ENCODE measurements around the gene TRIM29. TPM values are rescaled to one million over a fixed set of nuclear protein-coding genes. Genes with fewer than 3 reads are reported as not detected.

The TRIM29 gene
- total RNA-seq, 1 experiment from 2014 or later, result 2.1 TPM

- Mint-ChIP-seq H3K36me3 (ENCODE audit: insufficient read depth, unreplicated experiment) (peaks cover 5% of the 10 kb centered on the region), H3K4me3 (ENCODE audit: low read depth, unreplicated experiment) (no peak overlapping the region), H3K27ac (ENCODE audit: unreplicated experiment) (no peak overlapping the region), H3K27me3 (ENCODE audit: unreplicated experiment) (no peaks in the 10 kb centered on the region), H3K9me3 (ENCODE audit: low read depth, unreplicated experiment) (no peaks in the 10 kb centered on the region), H3K4me1 (ENCODE audit: low read depth, unreplicated experiment) (peaks cover 51% of the 10 kb centered on the region)
- CTCF ChIA-PET, result no interaction called here
- TF ChIP-seq CTCF (IDR thresholded peaks at IDR 0.05; ENCODE audit: unreplicated experiment), result no peak
- intact Hi-C loops (cut with micrococcal nuclease; ENCODE audit: unreplicated experiment), result no loop called here
- no peak for DNase-seq
- BruUV-seq (replicated peaks), result no TSS peak
Observed at GRCh38 chr11:120124355-120124754, 13.6 kb downstream of the TRIM29 start.

GRCh38 chr11:120123946-120124345, 14.0 kb downstream of the TRIM29 start:
- intact Hi-C loops (cut with micrococcal nuclease; ENCODE audit: unreplicated experiment), result no loop called here
- CTCF ChIA-PET, result no interaction called here
- peaks cover 4% of the 10 kb centered on the region for H3K36me3 Mint-ChIP-seq (ENCODE audit: insufficient read depth, unreplicated experiment)
- BruUV-seq (replicated peaks), result no TSS peak
- no peak for TF ChIP-seq CTCF (IDR thresholded peaks at IDR 0.05; ENCODE audit: unreplicated experiment)
- DNase-seq, result no peak
- H3K9me3 Mint-ChIP-seq (ENCODE audit: low read depth, unreplicated experiment), result no peaks in the 10 kb centered on the region
- peak overlapping the region; percentile 30 for H3K27ac Mint-ChIP-seq (ENCODE audit: unreplicated experiment)
- H3K4me1 Mint-ChIP-seq (ENCODE audit: low read depth, unreplicated experiment), result peaks cover 48% of the 10 kb centered on the region
- H3K4me3 Mint-ChIP-seq (ENCODE audit: low read depth, unreplicated experiment), result no peak overlapping the region
- H3K27me3 Mint-ChIP-seq (ENCODE audit: unreplicated experiment), result no peaks in the 10 kb centered on the region

- Mint-ChIP-seq H3K36me3 (ENCODE audit: insufficient read depth, unreplicated experiment) (no peaks in the 10 kb centered on the region), H3K27me3 (ENCODE audit: unreplicated experiment) (no peaks in the 10 kb centered on the region), H3K27ac (ENCODE audit: unreplicated experiment) (peak overlapping the region; percentile 30), H3K4me1 (ENCODE audit: low read depth, unreplicated experiment) (peaks cover 39% of the 10 kb centered on the region), H3K9me3 (ENCODE audit: low read depth, unreplicated experiment) (no peaks in the 10 kb centered on the region), H3K4me3 (ENCODE audit: low read depth, unreplicated experiment) (no peak overlapping the region)
- no peak for DNase-seq
- CTCF ChIA-PET, result interaction anchor here (1.2 kb wide), 1 partner anchor 15 kb away, joined by 3 read pairs; no protein-coding TSS in a partner anchor
- intact Hi-C loops (cut with micrococcal nuclease; ENCODE audit: unreplicated experiment), result no loop called here
- TF ChIP-seq CTCF (IDR thresholded peaks at IDR 0.05; ENCODE audit: unreplicated experiment), result no peak
- BruUV-seq (replicated peaks), result no TSS peak
Observed at GRCh38 chr11:120122924-120123683, 14.8 kb downstream of the TRIM29 start.

- TF ChIP-seq CTCF (IDR thresholded peaks at IDR 0.05; ENCODE audit: unreplicated experiment), result no peak
- H3K27ac Mint-ChIP-seq (ENCODE audit: unreplicated experiment), result peak overlapping the region; percentile 81
- no TSS peak for BruUV-seq (replicated peaks)
- peak overlapping the region; percentile 15 for H3K4me3 Mint-ChIP-seq (ENCODE audit: low read depth, unreplicated experiment)
- peak; percentile 61 for DNase-seq
- peaks cover 34% of the 10 kb centered on the region for H3K4me1 Mint-ChIP-seq (ENCODE audit: low read depth, unreplicated experiment)
- H3K9me3 Mint-ChIP-seq (ENCODE audit: low read depth, unreplicated experiment), result no peaks in the 10 kb centered on the region
- no peaks in the 10 kb centered on the region for H3K27me3 Mint-ChIP-seq (ENCODE audit: unreplicated experiment)
- intact Hi-C loops (cut with micrococcal nuclease; ENCODE audit: unreplicated experiment), result no loop called here
- no peaks in the 10 kb centered on the region for H3K36me3 Mint-ChIP-seq (ENCODE audit: insufficient read depth, unreplicated experiment)
- CTCF ChIA-PET, result interaction anchor here (0.7 to 1.0 kb wide), 3 partner anchors 42 to 139 kb away, joined by 3 to 7 read pairs (median 3); no protein-coding TSS in a partner anchor
Observed at GRCh38 chr11:120121914-120122473, 15.9 kb downstream of the TRIM29 start.
